HG03139 (cell line): Measurements from ENCODE around the gene MBP.

Experiments
- ATAC-seq: cut with Tn5 transposase; IDR thresholded peaks from one replicate; pipeline ENCODE4 v1.9.1; 2021; ENCODE audit not compliant: unreplicated experiment

The MBP gene

DNA sequence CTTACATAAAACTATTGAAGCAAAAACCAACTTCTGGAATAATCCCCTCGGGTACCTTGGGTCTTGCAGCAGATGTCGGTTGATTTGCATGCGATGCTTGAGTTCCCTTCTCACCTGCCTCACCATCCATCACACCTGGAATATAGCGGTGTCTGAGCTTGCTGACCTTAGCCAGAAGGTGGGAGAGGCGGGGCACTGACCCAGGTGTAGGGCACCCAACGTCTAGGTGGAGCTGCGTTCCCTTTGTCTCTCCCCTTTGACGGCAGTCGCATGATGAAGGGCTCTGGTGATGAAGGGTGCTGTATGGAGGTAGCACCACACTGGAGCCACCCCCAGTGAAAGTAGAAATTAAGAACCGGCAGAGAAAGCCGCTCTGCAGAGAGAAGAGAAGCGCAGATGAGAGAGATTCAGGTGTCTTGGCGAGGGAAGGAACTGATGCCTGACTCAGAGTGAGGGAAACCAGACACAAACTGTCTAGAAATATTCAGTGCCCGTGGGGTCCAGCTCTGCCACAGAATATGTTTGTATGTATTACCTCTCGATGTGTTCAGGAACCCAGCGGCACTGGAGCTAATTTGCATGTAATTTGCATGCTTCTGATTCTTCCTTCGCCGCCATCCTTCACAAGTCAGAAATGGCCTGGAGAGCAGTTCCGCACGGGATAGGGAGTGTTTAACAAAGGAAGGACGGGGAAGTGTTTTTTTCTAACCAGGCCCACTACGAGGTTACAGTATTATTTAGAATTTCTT lies 19.4 kb upstream of the MBP start:
- ATAC-seq, result no peak

DNA sequence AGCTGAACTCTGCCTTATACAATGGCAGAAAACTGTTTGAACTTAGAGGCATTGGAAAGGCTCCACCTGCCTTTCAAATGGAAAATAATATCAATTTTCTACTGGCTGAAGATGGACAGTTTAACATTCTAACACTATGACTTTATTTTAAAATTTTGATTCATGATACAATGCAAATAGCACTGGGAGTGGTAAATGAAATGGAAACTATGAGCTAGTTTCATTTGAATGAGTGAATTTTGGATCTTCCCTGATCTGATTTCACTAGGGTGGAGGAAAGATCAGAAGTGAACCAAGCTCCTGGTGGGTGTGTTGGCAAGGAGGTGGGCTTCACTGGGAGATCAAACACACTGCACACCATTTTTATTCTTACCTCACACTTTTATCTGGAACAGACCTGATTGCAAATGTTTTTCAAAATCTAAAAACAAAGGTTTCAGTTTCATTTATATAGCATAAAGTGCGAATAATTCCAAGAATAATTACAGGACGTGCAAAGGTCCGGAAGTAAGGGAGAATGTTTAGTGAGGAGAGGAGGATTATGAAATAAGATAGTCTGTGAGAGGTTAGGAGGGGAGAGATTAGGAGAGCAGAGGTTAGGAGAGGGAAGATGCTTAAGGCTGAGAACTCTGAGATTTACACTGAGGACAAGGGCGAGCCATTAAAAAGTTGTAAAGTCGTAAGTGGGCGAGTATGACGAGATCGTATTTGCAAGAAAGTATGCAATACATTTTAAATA lies 18.6 kb upstream of the MBP start:
- ATAC-seq, result no peak

DNA sequence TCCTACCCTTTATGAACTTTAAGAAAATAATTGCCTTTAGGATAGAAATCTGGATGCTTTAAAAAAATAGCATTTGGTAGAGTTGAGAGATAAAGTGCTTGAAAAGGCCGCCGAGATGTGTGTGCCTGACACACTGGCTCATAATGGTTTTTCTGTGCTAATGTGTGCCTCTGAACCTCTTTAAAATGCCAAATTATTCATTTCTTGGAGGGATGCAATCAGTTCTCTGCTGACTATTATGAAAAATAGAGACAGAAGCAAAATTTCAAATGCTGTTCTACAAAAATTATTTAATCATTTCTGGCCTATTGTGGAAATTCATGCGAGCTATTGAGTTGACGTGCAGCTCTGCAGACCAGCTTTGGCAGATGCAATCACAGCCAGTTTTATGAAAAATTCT lies 18.0 kb upstream of the MBP start:
- no peak for ATAC-seq

DNA sequence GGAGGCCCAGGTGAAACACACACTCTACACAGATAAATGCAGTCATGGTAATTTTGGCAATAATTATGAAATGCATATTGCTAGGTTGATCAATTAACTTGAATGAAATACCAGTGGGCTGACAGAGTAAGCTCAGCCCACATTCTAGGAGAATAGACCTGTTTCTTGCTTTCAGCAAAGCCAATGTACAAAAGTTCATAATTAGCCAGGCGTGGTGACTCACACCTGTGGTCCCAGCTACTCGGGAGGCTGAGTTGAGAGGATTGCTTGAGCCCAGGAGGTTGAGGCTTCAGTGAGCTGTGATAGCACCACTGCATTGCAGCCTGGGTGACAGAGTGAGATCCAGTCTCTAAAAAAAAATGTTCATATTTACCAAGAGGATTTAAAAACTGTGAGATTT lies 15.7 kb upstream of the MBP start:
- no peak for ATAC-seq

DNA sequence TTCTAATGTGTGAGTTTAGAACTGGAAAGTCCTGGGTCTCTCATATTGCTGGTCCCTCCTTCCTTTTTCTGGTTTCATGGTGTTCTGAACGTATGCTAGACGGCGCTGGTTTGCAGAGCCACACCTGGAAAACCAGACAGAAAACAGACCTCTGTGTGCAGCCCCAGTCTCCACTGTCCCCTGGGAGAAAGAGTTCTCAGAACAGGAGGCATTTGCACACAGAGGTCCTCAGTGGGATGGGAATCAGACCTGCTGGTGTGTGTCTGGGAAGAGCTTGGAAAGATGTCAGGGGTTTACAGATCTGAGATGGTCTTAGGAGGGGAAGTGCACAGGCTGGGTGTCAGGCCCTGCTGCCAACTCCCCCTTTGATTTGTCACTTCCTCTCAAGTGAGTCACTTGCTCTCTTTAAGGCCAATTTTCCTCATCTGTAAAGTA lies 14.9 kb upstream of the MBP start:
- ATAC-seq, result no peak

DNA sequence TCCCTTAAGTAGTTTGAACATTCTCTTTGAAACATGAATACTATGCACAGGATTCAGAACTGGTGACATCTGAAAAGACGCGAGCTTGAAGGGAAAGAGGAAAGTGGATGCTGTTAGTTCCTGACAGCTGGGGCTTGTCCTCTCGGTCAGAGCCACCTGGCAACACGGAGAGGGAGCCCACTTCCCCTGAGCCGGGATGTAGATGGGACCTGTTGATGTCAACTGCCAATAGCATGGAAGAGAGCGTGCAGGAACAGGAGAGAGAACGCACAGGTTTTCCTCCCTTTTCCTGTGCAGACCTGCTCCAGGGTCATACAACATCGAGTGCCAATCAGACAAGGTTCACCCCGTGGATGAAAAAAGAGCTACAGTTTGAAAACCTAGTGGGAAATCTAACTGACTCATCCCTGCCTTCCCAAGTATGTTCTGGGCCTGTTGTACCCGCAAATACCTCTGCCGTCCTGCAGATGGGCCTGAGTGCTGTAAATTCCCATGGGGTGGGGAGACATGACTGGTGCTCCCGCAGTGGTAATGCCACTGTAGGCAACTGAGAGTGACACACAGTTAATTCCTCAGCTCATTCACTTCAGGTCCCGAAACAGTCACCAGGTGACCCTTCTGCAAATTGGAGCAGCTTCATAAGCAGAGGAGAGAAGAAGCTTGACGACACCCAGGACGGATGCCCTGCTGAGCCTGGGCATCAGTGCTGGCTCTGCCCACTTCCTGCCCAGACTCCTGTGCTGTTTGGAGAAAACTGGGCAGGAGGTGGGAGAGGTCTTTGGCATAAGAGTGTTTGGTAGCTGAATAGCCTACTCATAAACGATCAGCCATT lies 13.9 kb upstream of the MBP start:
- ATAC-seq, result no peak

DNA sequence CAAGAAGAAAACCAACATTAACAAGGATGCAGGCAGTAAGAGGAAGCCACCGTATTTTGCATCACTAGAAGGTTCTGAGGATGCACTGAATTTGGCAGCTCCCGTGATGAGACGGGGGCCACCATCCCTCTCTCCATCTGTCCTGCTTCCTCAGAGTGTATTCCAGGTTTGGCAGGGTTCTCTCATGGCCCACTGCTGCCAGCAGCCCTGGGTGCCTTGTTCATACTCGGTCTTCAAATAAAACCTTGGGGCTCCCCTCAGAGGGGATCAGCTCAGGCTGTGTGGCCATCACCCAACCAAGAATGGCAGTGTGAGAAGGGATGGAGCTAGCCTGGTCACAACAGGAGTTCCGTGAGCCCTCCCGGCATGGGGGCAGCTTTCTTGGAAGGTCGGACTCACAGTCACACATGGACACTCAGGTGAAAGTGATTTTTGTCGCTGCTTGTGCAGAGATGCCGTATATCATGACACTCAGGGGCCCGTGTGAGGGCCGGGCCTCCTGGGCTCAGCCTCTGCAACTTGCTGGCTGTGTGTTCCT lies 12.8 kb upstream of the MBP start:
- no peak for ATAC-seq

DNA sequence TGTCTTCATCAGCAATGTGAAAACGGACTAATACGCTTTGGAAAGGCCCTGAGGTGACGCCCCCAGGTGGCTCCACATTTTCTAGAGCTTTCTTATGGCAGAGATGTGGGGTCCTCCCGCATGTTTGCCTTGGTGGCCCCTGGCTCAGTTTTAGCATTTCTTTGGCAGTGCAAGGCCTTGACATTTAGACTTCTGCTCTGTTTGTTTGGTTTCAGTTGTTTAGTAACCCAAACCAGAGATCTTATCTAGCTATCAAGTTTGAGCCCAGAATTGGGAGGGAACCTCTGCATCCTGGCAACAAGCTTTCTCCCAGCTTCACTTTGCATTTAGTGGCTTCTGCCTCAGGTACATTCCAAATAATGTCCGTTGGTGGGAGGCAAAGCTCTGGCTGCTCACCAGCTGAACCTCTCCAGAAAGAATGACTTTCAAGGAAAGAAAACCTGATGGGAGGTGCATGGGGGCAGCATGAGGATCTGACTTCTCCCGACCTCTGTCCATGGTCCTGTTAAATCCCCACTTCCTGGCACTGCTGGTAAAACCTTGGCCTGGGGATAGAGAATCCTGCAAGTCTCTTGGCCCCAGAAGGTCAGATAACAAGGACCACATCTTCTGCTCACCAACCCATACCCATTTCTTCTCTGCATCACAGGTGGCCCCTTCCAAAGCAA lies 12.0 kb upstream of the MBP start:
- no peak for ATAC-seq

DNA sequence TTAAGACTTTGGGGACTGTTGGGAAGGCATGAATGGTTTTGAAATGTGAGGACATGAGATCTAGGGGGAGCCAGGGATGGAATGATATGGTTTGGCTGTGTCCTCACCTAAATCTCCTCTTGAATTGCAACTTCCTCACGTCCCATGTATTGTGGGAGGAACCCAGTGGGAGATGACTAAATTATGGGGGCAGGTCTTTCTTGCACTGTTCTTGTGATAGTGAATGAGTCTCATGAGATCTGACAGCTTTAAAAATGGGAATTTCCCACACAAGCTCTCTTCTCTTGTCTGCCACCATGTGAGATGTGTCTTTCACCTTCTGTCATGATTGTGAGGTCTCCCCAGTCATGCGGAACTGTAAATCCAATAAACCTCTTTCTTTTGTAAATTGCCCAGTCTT lies 11.5 kb upstream of the MBP start:
- ATAC-seq, result no peak

DNA sequence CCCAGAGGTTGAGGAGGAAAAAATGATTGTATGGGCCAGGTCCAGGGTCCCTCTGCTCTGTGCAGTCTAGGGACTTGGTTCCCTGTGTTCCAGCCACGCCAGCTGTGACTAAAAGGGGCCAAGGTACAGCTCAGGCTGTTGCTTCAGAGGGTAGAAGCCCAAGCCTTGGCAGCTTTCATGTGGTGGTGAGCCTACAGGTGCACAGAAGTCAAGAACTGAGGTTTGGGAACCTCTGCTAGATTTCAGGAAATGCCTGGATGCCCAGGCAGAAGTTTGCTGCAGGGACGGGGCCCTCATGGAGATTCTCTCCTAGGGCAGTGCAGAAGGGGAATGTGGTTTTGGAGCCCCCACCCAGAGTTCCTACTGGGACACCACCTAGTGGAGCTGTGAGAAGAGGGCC lies 10.6 kb upstream of the MBP start:
- ATAC-seq, result no peak

DNA sequence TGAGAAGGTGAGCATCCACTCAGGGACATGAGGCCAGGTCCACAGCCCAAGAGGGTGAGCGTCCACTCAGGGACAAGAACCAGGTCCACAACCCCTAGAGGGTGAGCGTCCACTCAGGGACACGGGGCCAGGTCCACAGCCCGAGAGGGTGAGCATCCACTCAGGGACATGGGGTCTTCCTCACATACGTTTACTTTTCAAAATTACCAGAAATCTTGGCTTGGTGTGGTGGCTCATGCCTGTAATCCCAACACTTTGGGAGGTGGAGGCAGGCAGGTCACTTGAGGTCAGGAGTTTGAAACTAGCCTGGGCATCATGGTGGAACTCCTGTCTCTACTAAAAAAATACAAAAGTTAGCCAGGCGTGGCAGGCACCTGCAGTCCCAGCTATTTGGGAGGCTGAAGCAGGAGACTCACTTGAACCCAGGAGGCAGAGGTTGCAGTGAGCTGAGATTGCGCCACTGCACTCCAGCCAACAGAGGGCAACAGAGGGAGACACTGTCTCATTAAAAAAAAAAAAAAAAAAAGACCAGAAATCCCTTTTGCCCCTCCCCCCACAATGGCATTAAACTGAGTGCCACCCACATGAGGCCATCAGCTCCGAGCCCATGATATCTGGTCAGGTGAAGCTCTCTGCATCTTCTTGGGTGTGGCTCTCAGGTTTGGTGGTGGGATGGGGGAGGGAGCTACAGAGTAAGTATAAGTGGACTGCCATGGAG lies 9.0 kb upstream of the MBP start:
- ATAC-seq, result no peak

DNA sequence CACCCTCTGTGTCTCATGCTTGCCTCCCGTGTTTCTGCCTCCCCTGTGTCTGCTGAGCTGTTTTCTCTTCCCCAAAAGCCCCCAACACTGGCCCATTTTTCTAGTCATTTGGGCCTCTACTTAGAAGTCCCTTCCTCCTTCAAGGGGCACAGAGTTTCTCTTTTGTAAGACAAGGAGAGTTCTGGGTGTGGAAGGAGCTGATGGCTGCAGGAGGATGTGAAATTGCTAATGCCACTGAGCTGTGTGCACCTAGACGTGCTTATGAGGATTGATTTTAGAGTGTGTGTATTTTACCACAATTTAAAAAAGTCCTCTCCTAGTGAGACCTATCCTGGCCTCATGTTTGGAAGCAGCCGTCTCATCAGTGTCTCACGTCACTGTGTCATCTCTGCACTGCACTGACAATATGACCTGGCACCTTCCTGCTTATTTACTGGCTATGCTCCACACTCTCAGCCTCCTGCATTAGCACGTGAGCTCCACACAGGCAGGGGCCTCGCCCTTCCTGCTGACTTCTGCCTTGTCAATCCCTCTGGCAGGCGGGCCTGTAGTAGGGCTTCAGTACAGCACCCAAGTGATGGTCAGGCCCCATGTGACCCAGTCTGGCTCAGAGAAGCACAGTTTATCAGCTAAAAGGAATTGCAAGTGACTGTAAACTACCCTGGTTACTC lies 8.0 kb upstream of the MBP start:
- no peak for ATAC-seq

DNA sequence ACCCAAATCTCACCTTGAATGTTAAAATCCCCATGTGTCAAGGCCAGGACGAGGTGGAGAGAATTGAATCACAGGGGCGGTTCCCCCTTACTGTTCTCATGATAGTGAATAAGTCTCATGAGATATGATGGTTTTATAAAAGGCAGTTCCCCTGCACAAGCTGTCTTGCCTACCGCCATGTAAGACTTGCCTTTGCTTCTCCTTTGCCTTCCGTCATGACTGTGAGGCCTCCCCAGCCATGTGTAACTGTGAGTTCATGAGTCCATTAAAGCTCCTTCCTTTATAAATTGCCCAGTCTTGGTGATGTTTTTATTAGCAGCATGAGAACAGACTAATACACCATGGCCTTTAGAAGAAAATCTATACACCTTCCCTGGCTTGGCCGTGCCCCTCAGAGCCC lies 7.4 kb upstream of the MBP start:
- no peak for ATAC-seq

DNA sequence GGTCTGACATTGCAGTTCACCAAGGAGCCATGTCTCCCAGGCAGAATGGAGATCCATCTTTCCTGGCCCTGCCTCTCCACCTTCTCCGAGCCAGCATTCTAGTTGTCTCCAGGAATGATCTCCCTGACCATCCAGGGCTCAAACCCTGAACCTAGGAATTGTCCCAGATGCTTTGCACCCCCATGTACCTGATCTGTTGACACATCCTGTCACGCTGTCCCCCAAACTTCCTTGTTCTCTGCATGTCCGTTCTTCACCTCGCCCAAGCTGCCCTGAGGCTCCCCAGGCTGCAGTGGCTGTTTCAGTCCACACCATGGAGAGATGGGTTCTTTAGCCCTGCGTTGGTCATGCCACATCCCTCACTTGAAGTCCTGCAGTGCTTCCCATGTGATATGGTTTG lies 7.0 kb upstream of the MBP start:
- ATAC-seq, result no peak

DNA sequence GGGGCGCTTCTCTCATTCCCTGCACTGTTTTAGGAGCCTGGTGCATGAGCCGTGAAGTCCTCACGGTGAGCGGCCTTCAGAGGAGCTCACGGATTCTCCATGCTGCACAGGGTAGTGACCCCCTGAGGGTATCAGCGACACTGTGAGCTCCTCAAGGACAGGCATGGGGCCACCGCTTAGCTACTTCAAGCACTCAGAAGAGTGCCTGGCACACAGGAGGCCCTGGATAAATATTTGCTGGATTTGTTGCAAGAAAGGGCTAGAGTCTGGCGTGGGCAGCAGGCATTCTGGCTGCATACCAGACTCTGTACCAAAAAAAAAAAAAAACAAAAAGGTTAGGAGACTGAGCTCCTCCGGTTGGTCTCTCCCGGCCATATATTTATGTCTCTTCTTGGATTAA lies 5.7 kb upstream of the MBP start:
- no peak for ATAC-seq

DNA sequence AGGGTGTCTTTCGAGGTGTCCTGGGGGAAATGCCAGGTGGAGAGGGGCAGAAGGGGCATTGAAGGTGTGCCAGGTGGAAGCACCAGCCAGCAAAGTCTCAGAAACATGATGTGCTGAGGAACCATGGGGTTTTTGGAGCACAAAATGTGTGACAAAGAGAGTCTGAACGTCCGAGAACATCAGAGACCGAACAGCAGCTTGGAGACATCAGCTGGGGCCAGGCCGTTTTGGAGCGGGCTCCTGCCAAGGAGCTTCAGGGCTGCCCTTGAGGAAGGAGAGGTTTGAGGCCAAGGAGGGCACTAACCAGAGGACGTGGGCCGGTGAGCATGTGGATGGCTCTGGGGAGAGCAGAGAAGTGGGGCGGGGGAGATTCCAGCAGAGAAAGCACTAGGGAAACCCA lies 5.3 kb upstream of the MBP start:
- ATAC-seq, result no peak

DNA sequence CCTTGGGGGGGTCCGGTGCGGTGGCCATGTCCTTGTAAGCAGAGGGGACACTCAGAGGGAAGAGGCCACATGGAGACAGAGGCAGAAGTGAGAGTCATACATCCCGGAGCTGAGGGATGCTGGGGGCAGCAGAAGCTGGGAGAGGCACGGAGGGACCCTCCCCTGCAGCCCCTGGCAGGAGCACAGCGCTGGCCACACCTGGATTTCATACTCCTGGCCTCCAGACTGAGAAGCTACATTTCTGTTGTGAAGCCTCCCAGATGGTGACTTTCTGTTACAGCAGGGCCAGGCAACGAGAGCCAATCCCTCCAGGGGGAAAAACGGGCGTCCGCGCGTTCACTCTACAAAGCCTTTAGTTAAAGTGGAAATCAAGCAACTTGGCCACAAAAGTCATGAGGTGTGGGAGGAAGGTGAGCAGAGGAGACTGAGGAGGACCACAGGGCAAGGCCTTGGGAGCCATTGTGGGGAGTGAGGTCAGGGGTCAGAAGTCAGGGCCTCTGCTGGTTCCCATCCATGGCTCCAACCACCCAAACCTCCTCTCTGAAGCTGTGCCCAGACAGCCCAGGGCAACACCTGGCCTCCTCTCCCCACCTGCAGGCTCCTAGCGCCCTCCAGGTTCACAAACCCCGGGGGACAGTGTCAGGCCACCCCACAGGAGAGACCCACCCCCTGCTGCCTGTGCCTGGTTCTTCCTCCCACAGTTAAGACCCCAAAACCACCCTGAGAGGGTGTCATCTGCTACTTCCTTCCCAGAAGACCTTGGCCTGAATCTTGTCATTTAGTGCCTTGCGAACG lies 4.5 kb upstream of the MBP start:
- no peak for ATAC-seq

DNA sequence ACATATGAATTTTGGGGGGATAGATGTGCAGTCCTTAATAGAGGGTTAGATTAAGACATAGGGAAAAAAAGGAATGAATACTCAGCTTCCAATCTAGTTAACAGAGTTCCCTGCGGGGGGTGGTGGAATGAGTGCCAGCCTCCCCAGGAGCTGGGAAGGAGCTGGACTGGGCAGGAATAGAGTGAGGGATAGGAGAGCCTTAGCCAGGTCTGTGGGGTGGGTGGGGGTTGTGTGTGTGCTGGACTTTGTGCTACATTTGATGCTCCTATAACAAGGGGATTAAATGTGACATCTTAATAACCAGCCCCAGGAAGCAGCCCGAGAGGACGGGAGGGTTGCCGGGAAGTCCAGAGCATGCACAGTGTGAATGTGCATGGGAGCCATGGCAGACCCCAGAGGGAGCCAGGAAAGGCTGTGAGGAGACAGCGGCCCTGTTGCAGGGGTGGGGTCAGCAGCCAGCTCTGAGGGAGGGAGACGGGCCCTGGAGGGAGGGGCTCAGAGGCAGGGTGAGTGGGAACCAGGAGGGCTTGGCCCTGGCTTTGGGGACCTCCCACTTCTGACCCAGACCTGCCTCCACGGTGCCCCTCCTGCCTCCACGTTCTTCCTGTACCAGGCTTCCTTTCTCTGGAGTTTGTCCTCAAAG lies 3.6 kb upstream of the MBP start:
- ATAC-seq, result no peak
